Stimulated activated CD4-positive, alpha-beta T cell treated with anti-CD3 and anti-CD28 coated beads, Interleukin-12 subunit alpha, Interleukin-12 subunit beta, amount 100 ng/mL, for 24 hours (primary cell): ENCODE data around the gene OXCT1.
"Not testable (repeated sequence)": the region's sequence is repeated elsewhere in the genome, so short reads cannot be mapped to it uniquely, and the experiment has no call there.

ENCODE experiments used
- DNase-seq, 2 experiments: peaks; one replicate each; pipeline ENCODE4 v3.0.0-alpha.2; 2020; ENCODE audit warnings: low read depth in 2 of 2

Gene OXCT1

DNA sequence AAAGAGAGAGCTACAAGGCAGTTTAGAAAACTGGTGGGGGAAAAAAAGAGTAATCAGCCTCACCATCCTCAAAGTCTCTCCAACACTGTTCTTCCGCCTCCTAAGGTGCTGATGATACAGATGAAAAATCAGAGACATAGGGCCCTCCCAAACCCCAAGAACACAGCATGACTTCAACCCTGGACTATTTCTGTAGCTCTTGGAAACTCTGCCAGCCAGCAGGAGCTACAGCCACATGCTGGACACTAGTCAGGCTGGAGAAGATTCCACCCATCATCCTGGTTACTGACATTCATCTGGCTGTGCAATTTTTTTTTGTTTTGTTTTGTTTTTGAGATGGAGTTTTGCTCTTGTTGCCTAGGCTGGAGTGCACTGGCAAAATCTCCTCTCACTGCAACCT is 42.4 kb downstream of the OXCT1 start:
- no peak for DNase-seq

GRCh38 chr5:41822036-41822435 is 48.2 kb downstream of the OXCT1 start:
- no peak for DNase-seq

GRCh38 chr5:41821051-41821450 is 49.2 kb downstream of the OXCT1 start:
- no peak for DNase-seq

DNA sequence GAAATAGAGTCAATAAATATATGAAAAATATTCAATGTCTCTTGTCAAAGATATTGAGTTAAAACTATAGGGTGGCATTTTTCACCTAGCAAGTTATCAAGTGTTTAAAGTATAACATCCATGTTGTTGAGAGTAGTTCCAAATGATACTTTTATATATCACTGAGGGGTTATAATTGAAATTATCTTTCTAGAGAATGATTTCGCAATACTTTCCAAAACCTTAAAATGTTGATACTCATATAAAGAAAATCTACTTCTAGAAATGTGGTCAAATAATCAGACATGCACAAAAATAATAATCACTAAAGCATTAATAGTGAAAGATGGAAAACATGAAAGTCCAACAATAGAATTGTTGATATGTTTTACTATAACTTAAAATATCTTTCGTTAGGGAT is 50.1 kb downstream of the OXCT1 start:
- no peak for DNase-seq

GRCh38 chr5:41817625-41818301 is 52.5 kb downstream of the OXCT1 start:
- no peak for DNase-seq

GRCh38 chr5:41815663-41816229 is 54.5 kb downstream of the OXCT1 start:
- DNase-seq = no peak

GRCh38 chr5:41815261-41815660 is 55.0 kb downstream of the OXCT1 start:
- DNase-seq = no peak

DNA sequence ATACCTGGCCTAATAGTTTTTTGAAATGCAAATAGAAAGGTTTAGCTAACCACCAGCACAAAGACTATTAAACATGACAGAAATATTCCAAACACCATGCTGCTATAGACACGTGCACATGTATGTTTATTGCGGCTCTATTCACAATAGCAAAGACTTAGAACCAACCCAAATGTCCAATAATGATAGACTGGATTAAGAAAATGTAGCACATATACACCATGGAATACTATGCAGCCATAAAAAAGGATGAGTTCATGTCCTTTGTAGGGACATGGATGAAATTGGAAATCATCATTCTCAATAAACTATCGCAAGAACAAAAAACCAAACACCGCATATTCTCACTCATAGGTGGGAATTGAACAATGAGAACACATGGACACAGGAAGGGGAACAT is 55.9 kb downstream of the OXCT1 start:
- DNase-seq = not testable (repeated sequence)

DNA sequence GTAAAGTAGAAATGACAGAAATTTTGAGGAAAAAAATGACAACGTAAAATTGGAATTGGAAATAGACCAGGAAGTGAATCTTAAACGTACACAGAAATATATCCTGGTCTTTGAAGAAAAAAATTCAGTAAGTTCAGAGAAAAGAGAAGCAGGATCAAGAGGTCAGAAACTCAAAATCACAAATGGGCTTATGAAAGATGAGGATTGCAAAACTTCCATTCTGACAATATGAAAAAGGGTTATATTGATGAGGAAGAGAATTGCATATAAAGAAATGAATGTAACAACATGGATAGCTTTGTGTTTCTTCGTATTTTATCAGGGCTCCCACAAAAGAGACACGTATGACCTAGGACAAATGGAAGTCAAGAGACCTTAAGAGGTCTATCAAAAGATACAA is 58.1 kb downstream of the OXCT1 start:
- DNase-seq = no peak

- no peak for DNase-seq
These were observed 61.1 kb downstream of the OXCT1 start for GRCh38 chr5:41809128-41809527.

GRCh38 chr5:41808294-41808693 is 61.9 kb downstream of the OXCT1 start:
- no peak for DNase-seq

DNA sequence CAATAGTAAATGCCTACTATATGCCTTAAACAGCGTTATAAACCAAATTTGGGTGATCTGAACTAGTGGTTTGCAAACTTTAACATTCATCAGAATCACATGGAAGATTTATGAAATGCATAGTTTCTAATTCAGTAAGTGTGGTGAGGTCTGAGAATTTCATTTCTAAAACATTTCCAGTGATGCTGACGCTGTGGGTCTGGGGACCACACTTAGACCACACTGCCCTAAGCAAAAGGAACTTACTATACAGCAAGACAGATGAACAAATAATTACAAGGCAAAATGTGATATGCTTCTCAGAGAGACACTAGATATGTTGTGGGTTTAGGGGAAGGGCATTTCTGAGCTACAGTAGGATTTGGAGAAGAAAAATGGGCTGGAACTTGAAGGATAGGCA is 72.6 kb downstream of the OXCT1 start:
- DNase-seq = no peak

DNA sequence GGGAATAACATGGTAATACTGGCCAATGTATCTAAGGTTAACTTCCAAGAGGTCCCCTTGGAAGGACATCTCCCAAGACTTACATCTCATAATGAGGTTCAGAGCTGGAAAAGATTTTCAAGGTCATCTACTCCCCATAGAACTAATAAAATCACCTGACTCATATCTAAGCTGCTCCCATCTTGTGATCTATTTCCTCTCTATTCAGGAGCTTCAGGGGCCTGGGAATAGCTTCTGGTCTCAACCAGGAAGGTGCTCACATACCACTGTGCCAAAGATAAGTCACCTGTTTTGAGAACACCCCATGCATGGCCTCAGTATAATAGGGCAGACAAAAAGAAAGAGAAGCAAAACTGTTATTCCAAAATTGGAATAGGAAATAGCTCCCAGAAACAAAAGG is 74.2 kb downstream of the OXCT1 start:
- DNase-seq = no peak

- DNase-seq = no peak
These were observed 75.1 kb downstream of the OXCT1 start for GRCh38 chr5:41795125-41795524.

DNA sequence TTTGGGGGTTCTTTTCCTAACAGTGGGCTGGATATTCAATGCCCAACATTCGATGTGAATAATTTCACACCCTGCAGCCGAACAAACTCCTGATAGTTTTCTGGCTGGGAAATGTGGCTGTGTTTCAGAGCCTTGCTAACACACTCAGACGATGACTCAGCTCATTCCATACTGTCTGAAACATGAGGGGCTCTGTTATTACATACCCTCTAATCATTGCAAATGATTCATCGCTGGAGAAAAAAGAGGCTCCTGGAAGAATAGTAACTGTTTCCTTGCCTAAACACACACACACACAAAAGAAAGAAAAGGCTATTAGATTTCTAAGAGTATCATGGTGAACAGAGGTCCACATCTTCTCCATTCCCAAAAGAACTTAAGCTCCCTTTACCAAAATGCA is 75.8 kb downstream of the OXCT1 start:
- DNase-seq = no peak

GRCh38 chr5:41793141-41793770 is 77.0 kb downstream of the OXCT1 start:
- no peak for DNase-seq

DNA sequence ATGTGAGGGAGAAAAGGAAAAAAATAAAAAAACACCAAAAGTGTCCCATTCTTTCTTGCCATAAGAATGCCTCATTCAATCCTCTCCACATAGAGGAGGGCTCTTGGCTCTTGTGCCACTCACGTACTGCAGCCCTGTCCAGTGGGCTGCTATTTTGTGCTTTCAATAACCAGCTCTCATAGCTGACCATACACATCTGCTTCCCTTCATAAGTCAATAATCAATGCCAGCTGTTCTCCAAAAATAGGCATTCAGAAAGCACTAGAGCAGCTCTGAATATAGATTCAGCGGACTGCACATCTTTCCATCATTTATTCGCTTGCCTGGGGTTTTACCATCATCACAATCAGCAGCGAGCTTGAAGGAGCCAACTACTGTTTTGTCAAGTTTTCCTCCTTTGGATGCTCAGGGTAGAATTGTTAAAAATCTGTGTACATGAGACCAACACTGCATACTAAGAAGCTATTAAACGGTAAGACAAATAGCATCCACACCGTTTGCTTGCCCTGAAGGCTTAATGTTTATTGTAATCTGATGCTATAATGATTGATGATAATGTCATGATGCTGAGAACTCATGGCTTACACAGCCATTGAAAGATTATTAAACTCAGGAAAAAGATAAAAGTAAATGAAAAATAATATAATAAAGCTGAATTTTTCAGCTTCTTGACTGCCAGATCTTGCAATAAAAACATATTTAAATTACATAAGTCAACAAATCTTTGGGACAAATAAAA is 80.0 kb downstream of the OXCT1 start:
- DNase-seq = no peak

DNA sequence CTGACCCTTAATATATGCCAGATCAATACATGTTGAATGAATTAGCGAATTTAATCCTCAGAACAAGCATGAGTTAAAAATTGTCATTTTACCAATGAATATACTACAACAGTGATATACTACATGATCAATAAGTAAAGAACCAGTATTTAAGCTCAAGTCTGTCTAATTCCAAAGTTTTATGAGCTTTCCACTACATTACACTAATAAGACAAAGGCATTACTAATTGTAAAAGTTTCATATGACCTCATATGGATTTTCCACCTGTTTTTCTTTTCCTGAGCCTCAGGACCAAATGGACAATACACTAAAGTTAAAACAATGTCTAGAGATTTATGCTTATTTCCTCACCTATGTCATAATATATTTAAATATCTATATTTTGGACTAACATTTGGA is 80.8 kb downstream of the OXCT1 start:
- no peak for DNase-seq

GRCh38 chr5:41788941-41789368 is 81.3 kb downstream of the OXCT1 start:
- no peak for DNase-seq

DNA sequence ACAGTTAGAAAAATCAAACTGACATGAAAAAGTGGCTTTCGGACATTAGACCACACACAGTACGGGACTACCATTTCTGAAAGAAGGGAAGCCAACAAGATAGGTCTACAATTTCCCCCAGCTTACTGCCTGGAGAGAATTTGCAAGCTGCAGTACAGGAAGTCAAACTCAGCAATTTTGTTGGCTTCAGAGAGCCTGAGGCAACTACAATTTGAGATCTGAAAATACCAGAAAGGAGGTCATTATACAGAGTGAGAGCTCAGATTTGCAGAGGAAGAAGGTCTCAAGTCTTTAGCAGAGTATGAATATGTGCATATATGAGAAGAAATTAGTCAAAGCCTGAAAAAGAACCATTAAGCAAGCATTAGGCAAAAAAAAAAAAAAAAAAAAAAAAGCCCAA is 83.0 kb downstream of the OXCT1 start:
- DNase-seq = no peak

DNA sequence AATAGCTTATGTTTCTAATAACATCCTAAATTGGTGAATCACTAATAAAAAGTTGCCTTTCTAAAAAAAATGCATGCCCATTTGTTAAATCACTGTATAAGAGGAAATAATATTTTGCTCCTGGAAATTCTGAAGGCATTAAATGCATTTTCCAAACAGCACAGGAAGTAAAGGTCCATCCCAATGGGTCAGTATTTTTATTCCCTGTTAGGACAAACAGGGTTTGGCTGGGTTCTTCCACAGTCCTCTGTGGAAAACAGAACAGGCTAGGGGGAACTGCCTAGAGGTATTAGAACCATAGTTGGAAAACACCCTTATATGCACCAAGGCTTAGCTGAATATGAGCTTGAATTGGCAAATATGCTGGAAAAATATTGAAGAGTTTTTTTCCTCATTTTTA is 85.2 kb downstream of the OXCT1 start:
- no peak for DNase-seq

DNA sequence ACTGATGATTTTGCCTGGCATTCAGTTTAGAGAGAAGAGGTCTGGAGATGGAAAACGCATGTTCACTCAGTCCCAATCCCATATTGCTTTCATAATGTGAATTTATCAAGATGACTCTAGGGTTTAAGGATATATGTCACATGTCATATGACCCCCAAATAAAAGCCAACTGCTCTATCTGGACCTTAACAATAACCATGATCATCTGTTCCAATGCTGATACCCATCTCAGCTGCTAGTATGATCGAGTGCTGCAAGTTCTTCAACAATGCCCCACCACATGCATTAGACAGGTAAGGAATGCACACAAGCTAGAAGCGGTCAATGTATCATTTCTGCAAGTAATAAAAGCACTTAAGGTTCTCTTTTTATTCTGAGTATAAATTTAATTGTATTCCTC is 91.8 kb downstream of the OXCT1 start:
- no peak for DNase-seq

DNA sequence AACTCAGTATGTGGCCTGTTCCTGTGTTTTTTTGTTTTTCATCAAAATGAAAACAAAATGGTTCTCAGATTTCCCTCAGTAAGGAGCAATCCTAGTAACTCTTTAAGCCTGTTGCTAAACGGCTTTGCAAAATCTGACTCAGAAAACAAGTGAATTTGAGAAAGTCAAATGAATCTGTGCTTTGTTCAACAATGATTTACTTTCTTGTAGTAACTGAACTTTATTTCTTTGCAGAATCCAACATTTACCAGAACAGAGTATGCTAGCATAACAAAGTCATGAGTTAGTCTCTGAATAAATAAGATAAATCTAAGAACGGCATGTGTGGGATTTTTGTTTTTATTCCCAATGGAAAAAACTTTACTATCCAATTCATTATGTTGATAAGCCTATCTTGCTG is 93.8 kb downstream of the OXCT1 start:
- DNase-seq = no peak
